ENCODE measurements around the gene CCNL2.

Gene CCNL2

GRCh38 chr1:1347663-1348419 lies 51.3 kb downstream of the CCNL2 start:
- peak overlapping the region; percentile 66 for H3K4me3 ChIP-seq (replicated peaks; ENCODE audit: low read depth, low read length)
- no peak for DNase-seq (ENCODE audit: low read depth)
- TF ChIP-seq CTCF (IDR thresholded peaks at IDR 0.05; ENCODE audit: low read length, missing control alignments), result no peak

- H3K4me3 ChIP-seq (replicated peaks; ENCODE audit: low read depth, low read length), result peak overlapping the region; percentile 66
- no peak for DNase-seq (ENCODE audit: low read depth)
- no peak for TF ChIP-seq CTCF (IDR thresholded peaks at IDR 0.05; ENCODE audit: low read length, missing control alignments)
Observed at GRCh38 chr1:1347026-1347595, 52.0 kb downstream of the CCNL2 start.

GRCh38 chr1:1346501-1346890 lies 52.6 kb downstream of the CCNL2 start:
- no peak for TF ChIP-seq CTCF (IDR thresholded peaks at IDR 0.05; ENCODE audit: low read length, missing control alignments)
- no peak overlapping the region for H3K4me3 ChIP-seq (replicated peaks; ENCODE audit: low read depth, low read length)
- DNase-seq (ENCODE audit: low read depth), result no peak

- H3K4me3 ChIP-seq (replicated peaks; ENCODE audit: low read depth, low read length), result no peak overlapping the region
- no peak for DNase-seq (ENCODE audit: low read depth)
- TF ChIP-seq CTCF (IDR thresholded peaks at IDR 0.05; ENCODE audit: low read length, missing control alignments), result no peak
Observed at GRCh38 chr1:1345860-1346500, 53.2 kb downstream of the CCNL2 start.

GRCh38 chr1:1345384-1345783 lies 53.8 kb downstream of the CCNL2 start:
- H3K4me3 ChIP-seq (replicated peaks; ENCODE audit: low read depth, low read length), result no peak overlapping the region
- DNase-seq (ENCODE audit: low read depth), result no peak
- no peak for TF ChIP-seq CTCF (IDR thresholded peaks at IDR 0.05; ENCODE audit: low read length, missing control alignments)

- no peak overlapping the region for H3K4me3 ChIP-seq (replicated peaks; ENCODE audit: low read depth, low read length)
- peak; percentile 40 for TF ChIP-seq CTCF (IDR thresholded peaks at IDR 0.05; ENCODE audit: low read length, missing control alignments)
- DNase-seq (ENCODE audit: low read depth), result peak; percentile 48
Observed at GRCh38 chr1:1344655-1345361, 54.3 kb downstream of the CCNL2 start.

Data from fibroblast of pulmonary artery (primary cell).